Neuronal stem cell (in vitro differentiated cells): ENCODE measurements around the gene RETSAT.
"Not testable (repeated sequence)": the region's sequence is repeated elsewhere in the genome, so short reads cannot be mapped to it uniquely, and the experiment has no call there.

Experiments
- DNase-seq: peaks from one replicate; pipeline ENCODE4 v3.0.0-alpha.2; 2013; ENCODE audit warnings: low spot score
- H2AFZ ChIP-seq: one replicate; pipeline ENCODE4 v1.6.1; 2013; ENCODE audit warnings: mild to moderate bottlenecking, low read length, inconsistent platforms
- H2AK5ac ChIP-seq: 2 replicates; pipeline ENCODE4 v1.6.1; 2013; ENCODE audit warnings: low read depth, mild to moderate bottlenecking, inconsistent platforms, low read length, moderate library complexity, mixed read lengths
- H2BK120ac ChIP-seq: 2 replicates; pipeline ENCODE4 v1.6.1; 2013; ENCODE audit warnings: low read depth, mild to moderate bottlenecking, inconsistent platforms, low read length, moderate library complexity, mixed read lengths
- H2BK12ac ChIP-seq: one replicate; pipeline ENCODE4 v1.6.1; 2013; ENCODE audit warnings: low read length, inconsistent platforms
- H2BK15ac ChIP-seq: 2 replicates; pipeline ENCODE4 v1.6.1; 2013; ENCODE audit warnings: mild to moderate bottlenecking, low read length, inconsistent platforms, mixed read lengths
- H2BK5ac ChIP-seq: one replicate; pipeline ENCODE4 v1.6.1; 2013; ENCODE audit warnings: inconsistent platforms, mild to moderate bottlenecking, low read length, moderate library complexity
- H3K14ac ChIP-seq: one replicate; pipeline ENCODE4 v1.6.1; 2013; ENCODE audit warnings: low read length, inconsistent platforms
- H3K18ac ChIP-seq: 2 replicates; pipeline ENCODE4 v1.6.1; 2013; ENCODE audit warnings: low read length, inconsistent platforms
- H3K23ac ChIP-seq: 2 replicates; pipeline ENCODE4 v1.6.1; 2013; ENCODE audit warnings: low read depth, mild to moderate bottlenecking, mixed read lengths, low read length, inconsistent platforms; ENCODE audit not compliant: poor library complexity
- H3K27ac ChIP-seq: replicated peaks from 3 replicates; pipeline ENCODE4 v1.5.1; 2013; ENCODE audit warnings: low read length, inconsistent platforms
- H3K27me3 ChIP-seq, 3 experiments: 2 replicates each; pipeline ENCODE4 v1.6.1; 2013; ENCODE audit warnings: low read length in 3 of 3, mild to moderate bottlenecking in 2 of 3, inconsistent platforms in 1 of 3, low read depth in 1 of 3, mixed read lengths in 1 of 3, moderate library complexity in 1 of 3; ENCODE audit not compliant: control insufficient read depth in 3 of 3, insufficient read depth in 3 of 3
- H3K36me3 ChIP-seq, 2 donors: replicated peaks in 1 of 2; 2 replicates each; pipeline ENCODE4 v1.6.1; 2013; ENCODE audit warnings: low read length in 2 of 2; ENCODE audit not compliant: control insufficient read depth in 2 of 2, insufficient read depth in 2 of 2
- H3K4ac ChIP-seq: 2 replicates; pipeline ENCODE4 v1.6.1; 2013; ENCODE audit warnings: inconsistent platforms, mild to moderate bottlenecking, low read length, moderate library complexity
- H3K4me1 ChIP-seq, 2 donors: 1 replicate in 1 of 2; 2 replicates in 1 of 2; pipeline ENCODE4 v1.6.1; 2013; ENCODE audit warnings: low read length in 2 of 2, low read depth in 1 of 2; ENCODE audit not compliant: control insufficient read depth in 2 of 2, insufficient read depth in 1 of 2
- H3K4me2 ChIP-seq: one replicate; pipeline ENCODE4 v1.6.1; 2013; ENCODE audit warnings: mild to moderate bottlenecking, low read length, inconsistent platforms; ENCODE audit not compliant: insufficient read depth, poor library complexity, severe bottlenecking
- H3K4me3 ChIP-seq, 2 donors: 2 replicates each; pipeline ENCODE4 v1.5.1; 2013; ENCODE audit warnings: low read length in 2 of 2, mild to moderate bottlenecking in 2 of 2, inconsistent platforms in 1 of 2, moderate library complexity in 1 of 2
- H3K79me1 ChIP-seq: one replicate; pipeline ENCODE4 v1.6.1; 2013; ENCODE audit warnings: low read depth, mild to moderate bottlenecking, inconsistent platforms, low read length, moderate library complexity
- H3K9ac ChIP-seq: one replicate; pipeline ENCODE4 v1.6.1; 2013; ENCODE audit warnings: mild to moderate bottlenecking, low read depth, low read length, inconsistent platforms; ENCODE audit not compliant: poor library complexity
- H3K9me3 ChIP-seq, 2 donors: replicated peaks in 1 of 2; 2 replicates each; pipeline versions ENCODE3 to v1.6.1; 2013; ENCODE audit warnings: low read length in 2 of 2, mild to moderate bottlenecking in 2 of 2, inconsistent platforms in 1 of 2, low read depth in 1 of 2, mixed read lengths in 1 of 2, moderate library complexity in 1 of 2; ENCODE audit not compliant: control insufficient read depth in 2 of 2, insufficient read depth in 1 of 2
- H4K8ac ChIP-seq: one replicate; pipeline ENCODE4 v1.6.1; 2013; ENCODE audit warnings: low read depth, mild to moderate bottlenecking, inconsistent platforms, low read length, moderate library complexity
- H4K91ac ChIP-seq: one replicate; pipeline ENCODE4 v1.6.1; 2013; ENCODE audit warnings: low read length, low read depth, mild to moderate bottlenecking, inconsistent platforms; ENCODE audit not compliant: poor library complexity
- WGBS, 2 donors: extraction: QIAGEN DNeasy Blood & Tissue Kit; methylation state at CpG; one replicate each; pipeline ENCODE4 v1.1.7; 2013; ENCODE audit warnings: missing lambda C conversion rate in 2 of 2, mixed read lengths in 1 of 2; ENCODE audit not compliant: insufficient read length in 2 of 2, insufficient replicate concordance in 1 of 2; ENCODE audit errors: extremely low coverage in 2 of 2; 5-methylcytosine and 5-hydroxymethylcytosine counted together

The RETSAT gene

DNA sequence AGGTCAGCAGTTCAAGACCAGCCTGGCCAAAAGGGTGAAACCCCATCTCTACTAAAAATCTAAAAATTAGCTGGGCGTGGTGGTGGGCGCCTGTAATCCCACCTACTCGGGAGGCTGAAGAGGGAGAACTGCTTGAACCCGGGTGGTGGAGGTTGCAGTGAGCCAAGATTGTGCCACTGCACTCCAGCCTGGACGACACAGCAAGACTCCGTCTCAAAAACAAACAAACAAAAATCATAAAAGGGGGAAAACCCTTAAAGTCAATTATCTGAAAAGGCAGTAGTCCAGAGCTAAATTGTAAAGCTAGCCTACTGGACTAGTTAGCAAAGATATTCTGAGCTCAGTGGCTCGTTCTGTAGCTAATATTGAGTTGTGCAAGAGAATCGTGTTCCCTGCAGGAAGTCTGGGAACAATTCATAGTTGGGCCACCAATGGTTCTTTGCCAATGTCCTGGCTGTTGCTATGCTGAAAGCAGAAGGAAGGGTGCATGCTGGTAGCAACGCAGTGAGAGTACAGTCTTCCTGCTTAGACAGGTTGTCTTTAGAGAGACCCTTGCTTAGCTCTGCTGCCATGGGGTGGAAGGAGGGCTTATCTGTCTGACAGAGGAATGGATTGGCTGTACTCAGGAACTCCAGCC, 30.9 kb downstream of the RETSAT start:
- Histone ChIP-seq H3K4ac (no peak overlapping the region), H3K18ac (no peak overlapping the region), H3K27me3 (no peaks in the 10 kb centered on the region), H2AK5ac (no peak overlapping the region), H3K36me3 (peaks cover 26 to 85% of the 10 kb centered on the region in 2 donors), H3K4me3 (no peak overlapping the region), H3K4me2 (no peak overlapping the region), H4K91ac (no peak overlapping the region), H3K23ac (no peak overlapping the region), H2BK12ac (no peak overlapping the region), H2BK15ac (no peak overlapping the region), H2BK120ac (no peak overlapping the region), H3K14ac (no peak overlapping the region), H4K8ac (no peak overlapping the region), H3K9me3 (no peaks in the 10 kb centered on the region), H2BK5ac (no peak overlapping the region), H3K9ac (no peak overlapping the region), H3K79me1 (peaks cover 9% of the 10 kb centered on the region), H3K4me1 (peaks cover 12 to 20% of the 10 kb centered on the region in 2 donors), H3K27ac (no peak overlapping the region), H2AFZ (no peak overlapping the region)
- no peak for DNase-seq
- no CpG with 5 or more reads among the region's 9 CpGs for WGBS, 2 donors

- H3K9me3 ChIP-seq: no peaks in the 10 kb centered on the region
Observed at GRCh38 chr2:85319796-85320195, 34.5 kb downstream of the RETSAT start.

GRCh38 chr2:85318222-85319074, 35.9 kb downstream of the RETSAT start:
- no peak overlapping the region for H3K4me2 ChIP-seq
- no peak overlapping the region for H3K23ac ChIP-seq
- H2AFZ ChIP-seq: no peak overlapping the region
- no peaks in the 10 kb centered on the region for H3K27me3 ChIP-seq
- no peak overlapping the region for H2BK12ac ChIP-seq
- H3K9me3 ChIP-seq: no peaks in the 10 kb centered on the region
- H3K4ac ChIP-seq: no peak overlapping the region
- H3K4me1 ChIP-seq: peaks cover 0 to 2% of the 10 kb centered on the region in 2 donors
- H3K79me1 ChIP-seq: no peaks in the 10 kb centered on the region
- H3K36me3 ChIP-seq: peaks cover 30 to 70% of the 10 kb centered on the region in 2 donors
- no peak overlapping the region for H3K9ac ChIP-seq
- H2BK15ac ChIP-seq: no peak overlapping the region
- H4K91ac ChIP-seq: no peak overlapping the region
- no peak overlapping the region for H3K27ac ChIP-seq
- no peak overlapping the region for H2BK120ac ChIP-seq
- no peak for DNase-seq
- H3K18ac ChIP-seq: no peak overlapping the region
- no peak overlapping the region for H3K4me3 ChIP-seq
- H3K14ac ChIP-seq: no peak overlapping the region
- H2AK5ac ChIP-seq: no peak overlapping the region
- H4K8ac ChIP-seq: no peak overlapping the region
- H2BK5ac ChIP-seq: no peak overlapping the region
- no CpG with 5 or more reads among the region's 11 CpGs for WGBS, 2 donors

More at GRCh38 chr2:85319796-85320195, 34.5 kb downstream of the RETSAT start:
- Histone ChIP-seq H4K8ac (no peak overlapping the region), H3K36me3 (peaks cover 32 to 83% of the 10 kb centered on the region in 2 donors), H2BK120ac (no peak overlapping the region), H3K4me1 (peaks cover 0 to 2% of the 10 kb centered on the region in 2 donors), H3K4ac (no peak overlapping the region), H2BK15ac (no peak overlapping the region), H3K14ac (no peak overlapping the region), H3K27me3 (no peaks in the 10 kb centered on the region), H3K18ac (no peak overlapping the region), H3K4me3 (no peak overlapping the region), H2AK5ac (no peak overlapping the region), H2AFZ (no peak overlapping the region), H2BK5ac (no peak overlapping the region), H3K79me1 (no peaks in the 10 kb centered on the region), H3K4me2 (no peak overlapping the region), H3K27ac (no peak overlapping the region), H4K91ac (no peak overlapping the region), H2BK12ac (no peak overlapping the region), H3K9ac (no peak overlapping the region), H3K23ac (no peak overlapping the region)
- WGBS, 2 donors: no CpG with 5 or more reads among the region's 4 CpGs
- DNase-seq: no peak

DNA sequence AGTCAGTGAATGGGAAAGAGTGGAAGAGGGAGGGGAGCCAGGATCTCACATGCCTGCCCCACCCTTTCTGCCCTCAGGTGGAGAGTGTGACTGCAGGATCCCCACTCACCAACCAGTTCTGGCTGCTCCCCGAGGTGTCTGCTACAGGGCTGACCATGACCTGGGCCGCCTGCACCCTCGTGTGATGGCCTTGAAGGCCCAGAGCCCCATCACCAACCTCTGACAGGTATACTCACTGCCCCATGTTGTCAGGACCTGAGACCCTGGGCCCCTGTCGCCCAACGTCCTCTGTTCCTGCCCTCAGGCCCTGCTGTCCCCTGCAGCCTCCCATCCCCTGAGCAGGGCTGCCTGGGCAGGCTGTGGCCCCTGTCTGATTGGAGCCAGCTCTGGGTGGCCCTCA, 38.4 kb downstream of the RETSAT start:
- H3K36me3 ChIP-seq: peaks cover 23 to 45% of the 10 kb centered on the region in 2 donors
- not testable (repeated sequence) for H2BK15ac ChIP-seq, H4K8ac ChIP-seq, H3K4me2 ChIP-seq, H3K18ac ChIP-seq, H3K9me3 ChIP-seq, H3K4me3 ChIP-seq, H2AFZ ChIP-seq, H3K4ac ChIP-seq, H3K14ac ChIP-seq, DNase-seq, H3K9ac ChIP-seq, H2AK5ac ChIP-seq, H2BK12ac ChIP-seq, H3K27me3 ChIP-seq, H2BK5ac ChIP-seq, H3K4me1 ChIP-seq, H4K91ac ChIP-seq, H3K27ac ChIP-seq, H2BK120ac ChIP-seq, H3K79me1 ChIP-seq, H3K23ac ChIP-seq
- WGBS, 2 donors: no CpG with 5 or more reads among the region's 5 CpGs
